Mesendoderm (in vitro differentiated cells): ENCODE measurements around the gene DAGLA.

Experiments used
- DNase-seq: peaks from one replicate; pipeline ENCODE4 v3.0.0; 2013
- H2AK5ac ChIP-seq: 2 replicates; pipeline ENCODE4 v1.6.1; 2013; ENCODE audit warnings: low read length, inconsistent platforms
- H2BK120ac ChIP-seq: 2 replicates; pipeline ENCODE4 v1.6.1; 2013; ENCODE audit warnings: low read depth, mild to moderate bottlenecking, low read length, moderate library complexity, mixed read lengths
- H2BK15ac ChIP-seq: replicated peaks from 2 replicates; pipeline ENCODE4 v1.6.1; 2013; ENCODE audit warnings: low read depth, mild to moderate bottlenecking, moderate library complexity
- H2BK5ac ChIP-seq: 2 replicates; pipeline ENCODE4 v1.6.1; 2013; ENCODE audit warnings: low read length, inconsistent platforms
- H3K18ac ChIP-seq: 2 replicates; pipeline ENCODE4 v1.6.1; 2013; ENCODE audit warnings: mild to moderate bottlenecking, low read length, mixed read lengths
- H3K23ac ChIP-seq: one replicate; pipeline ENCODE4 v1.6.1; 2013; ENCODE audit warnings: low read length
- H3K27ac ChIP-seq: 2 replicates; pipeline ENCODE4 v1.5.1; 2013; ENCODE audit warnings: low read depth, mild to moderate bottlenecking, inconsistent platforms, low read length, moderate library complexity
- H3K27me3 ChIP-seq: 2 replicates; pipeline ENCODE4 v1.6.1; 2013; ENCODE audit warnings: low read length, control low read depth, mild to moderate bottlenecking, inconsistent platforms; ENCODE audit not compliant: insufficient read depth, poor library complexity
- H3K36me3 ChIP-seq: 2 replicates; pipeline ENCODE4 v1.6.1; 2013; ENCODE audit warnings: low read length, inconsistent platforms; ENCODE audit not compliant: control insufficient read depth, insufficient read depth
- H3K4ac ChIP-seq: one replicate; pipeline ENCODE4 v1.6.1; 2013; ENCODE audit warnings: low read depth, mild to moderate bottlenecking, low read length, moderate library complexity
- H3K4me1 ChIP-seq: 2 replicates; pipeline ENCODE4 v1.6.1; 2013; ENCODE audit warnings: low read depth, low read length, inconsistent platforms; ENCODE audit not compliant: control insufficient read depth
- H3K4me2 ChIP-seq: 2 replicates; pipeline ENCODE4 v1.6.1; 2013; ENCODE audit warnings: low read length
- H3K4me3 ChIP-seq: 2 replicates; pipeline ENCODE4 v1.5.1; 2013; ENCODE audit warnings: mild to moderate bottlenecking, low read length
- H3K56ac ChIP-seq: one replicate; pipeline ENCODE4 v1.6.1; 2013; ENCODE audit warnings: low read length
- H3K79me1 ChIP-seq: 2 replicates; pipeline ENCODE4 v1.6.1; 2013; ENCODE audit warnings: low read length, inconsistent platforms
- H3K79me2 ChIP-seq: 2 replicates; pipeline ENCODE4 v1.6.1; 2013; ENCODE audit warnings: mild to moderate bottlenecking, low read length; ENCODE audit not compliant: control insufficient read depth, insufficient read depth
- H3K9ac ChIP-seq: 2 replicates; pipeline ENCODE4 v1.6.1; 2013; ENCODE audit warnings: low read length, inconsistent platforms
- H4K5ac ChIP-seq: one replicate; pipeline ENCODE4 v1.6.1; 2013; ENCODE audit warnings: low read length
- H4K8ac ChIP-seq: one replicate; pipeline ENCODE4 v1.6.1; 2013; ENCODE audit warnings: low read depth, mild to moderate bottlenecking, control low read depth, low read length, moderate library complexity
- WGBS: extraction: QIAGEN DNeasy Blood & Tissue Kit; methylation state at CpG from one replicate; pipeline ENCODE4 v1.1.7; 2013; ENCODE audit warnings: low lambda C conversion rate, missing lambda C conversion rate; ENCODE audit not compliant: insufficient coverage; ENCODE audit errors: extremely low coverage; 5-methylcytosine and 5-hydroxymethylcytosine counted together

Gene DAGLA

DNA sequence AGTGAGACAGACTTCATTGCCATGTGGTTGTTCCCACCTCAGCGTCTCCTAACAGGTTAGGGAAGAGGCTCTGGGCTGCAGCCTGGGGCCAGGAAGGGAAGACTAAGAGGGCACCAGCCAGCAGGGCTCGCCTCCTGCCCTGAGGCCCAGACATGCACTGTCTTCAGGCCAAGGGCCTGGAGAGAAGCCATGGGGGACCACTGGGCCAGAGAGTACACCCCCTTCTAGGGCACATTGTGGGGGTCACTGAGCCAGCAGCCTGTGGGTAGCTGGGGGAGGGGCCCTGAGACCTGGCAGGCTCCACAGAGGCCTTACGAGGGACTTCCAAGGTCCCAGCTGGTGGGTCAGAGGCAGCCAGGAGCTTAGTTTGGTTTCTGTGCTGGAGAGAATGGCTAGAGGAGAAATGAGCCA lies 47.2 kb downstream of the DAGLA start:
- Histone ChIP-seq H3K23ac (no peak overlapping the region), H3K4ac (no peak overlapping the region), H2BK5ac (no peak overlapping the region), H2BK120ac (no peak overlapping the region), H3K4me3 (no peak overlapping the region), H4K5ac (no peak overlapping the region), H2BK15ac (no peak overlapping the region), H3K4me2 (no peak overlapping the region), H3K27ac (no peak overlapping the region), H3K79me2 (no peaks in the 10 kb centered on the region), H3K9ac (no peak overlapping the region), H3K4me1 (no peaks in the 10 kb centered on the region), H2AK5ac (no peak overlapping the region), H3K56ac (no peak overlapping the region), H3K36me3 (peaks cover 2% of the 10 kb centered on the region), H3K79me1 (no peaks in the 10 kb centered on the region), H3K18ac (no peak overlapping the region), H3K27me3 (no peaks in the 10 kb centered on the region), H4K8ac (no peak overlapping the region)
- no peak for DNase-seq
- no CpG with 5 or more reads among the region's 3 CpGs for WGBS

DNA sequence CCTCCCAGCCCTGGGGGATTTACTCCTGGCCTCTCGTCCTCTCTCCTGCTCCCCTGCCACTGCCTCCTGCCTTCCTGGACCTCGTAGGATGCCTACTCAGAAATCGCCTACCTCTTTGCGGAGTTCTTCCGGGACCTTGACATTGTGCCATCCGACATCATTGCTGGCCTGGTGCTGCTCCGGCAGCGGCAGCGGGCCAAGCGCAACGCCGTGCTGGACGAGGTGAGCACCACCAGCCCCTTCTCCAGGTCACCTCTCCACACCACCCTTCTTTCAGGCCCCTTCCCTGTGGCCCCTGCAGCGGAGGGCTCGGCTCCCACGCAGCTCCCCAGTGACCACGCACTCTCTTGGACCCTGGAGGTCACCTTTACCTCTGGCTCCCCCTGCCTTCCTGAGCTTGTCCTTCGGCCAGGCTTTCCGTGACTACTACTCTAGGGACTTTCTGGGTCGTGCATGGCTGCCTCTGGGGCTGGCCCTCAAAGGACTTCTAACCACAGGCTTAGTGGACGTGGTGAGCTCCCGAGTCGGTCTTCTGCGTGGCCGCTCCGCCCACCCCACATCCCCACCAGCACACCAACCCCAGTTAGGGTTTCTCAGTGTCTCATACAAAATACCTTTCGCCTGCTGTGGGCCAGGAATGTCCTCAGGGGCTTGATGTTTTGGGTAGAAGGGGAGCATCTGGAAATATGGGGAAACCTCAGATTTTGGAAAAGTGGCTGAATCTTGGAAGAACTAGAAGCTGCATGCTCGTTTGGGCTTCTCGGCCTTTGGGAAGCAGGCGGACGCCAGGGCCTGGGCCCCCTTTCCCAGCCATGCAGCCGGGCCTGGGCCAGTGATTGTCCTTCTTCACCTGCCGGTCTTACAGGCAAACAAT lies 48.1 kb downstream of the DAGLA start:
- no peak overlapping the region for H3K4ac ChIP-seq
- DNase-seq: no peak
- no peaks in the 10 kb centered on the region for H3K27me3 ChIP-seq
- H3K79me1 ChIP-seq: no peaks in the 10 kb centered on the region
- no peak overlapping the region for H3K27ac ChIP-seq
- H2BK120ac ChIP-seq: no peak overlapping the region
- no peak overlapping the region for H3K9ac ChIP-seq
- H3K23ac ChIP-seq: no peak overlapping the region
- H2BK5ac ChIP-seq: no peak overlapping the region
- peaks cover 2% of the 10 kb centered on the region for H3K36me3 ChIP-seq
- no peaks in the 10 kb centered on the region for H3K4me1 ChIP-seq
- no peak overlapping the region for H4K5ac ChIP-seq
- H3K56ac ChIP-seq: no peak overlapping the region
- WGBS: no CpG with 5 or more reads among the region's 33 CpGs
- H3K79me2 ChIP-seq: no peaks in the 10 kb centered on the region
- no peak overlapping the region for H3K4me2 ChIP-seq
- H2AK5ac ChIP-seq: no peak overlapping the region
- no peak overlapping the region for H4K8ac ChIP-seq
- no peak overlapping the region for H3K18ac ChIP-seq
- H2BK15ac ChIP-seq: no peak overlapping the region
- no peak overlapping the region for H3K4me3 ChIP-seq

DNA sequence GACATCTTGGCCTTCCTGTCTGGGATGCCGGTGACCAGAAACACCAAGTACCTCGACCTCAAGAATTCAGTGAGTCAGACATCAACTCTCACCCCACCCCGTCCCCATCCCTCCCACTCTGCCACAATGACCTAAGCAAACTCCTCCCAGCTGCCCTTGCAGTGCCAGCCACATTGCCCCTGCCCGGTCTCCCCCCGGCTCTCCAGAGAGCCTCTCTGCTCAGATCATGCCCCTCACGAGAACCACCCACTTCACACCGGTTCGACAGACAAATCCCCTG lies 48.7 kb downstream of the DAGLA start:
- H3K36me3 ChIP-seq: peaks cover 2% of the 10 kb centered on the region
- H3K79me2 ChIP-seq: no peaks in the 10 kb centered on the region
- H2BK120ac ChIP-seq: no peak overlapping the region
- H3K4me2 ChIP-seq: no peak overlapping the region
- H3K18ac ChIP-seq: no peak overlapping the region
- H3K4me1 ChIP-seq: no peaks in the 10 kb centered on the region
- no peaks in the 10 kb centered on the region for H3K27me3 ChIP-seq
- no CpG with 5 or more reads among the region's 8 CpGs for WGBS
- no peak overlapping the region for H4K5ac ChIP-seq
- H3K4me3 ChIP-seq: no peak overlapping the region
- H2BK15ac ChIP-seq: no peak overlapping the region
- no peak overlapping the region for H2AK5ac ChIP-seq
- H2BK5ac ChIP-seq: no peak overlapping the region
- H3K4ac ChIP-seq: no peak overlapping the region
- H4K8ac ChIP-seq: no peak overlapping the region
- H3K79me1 ChIP-seq: no peaks in the 10 kb centered on the region
- H3K56ac ChIP-seq: no peak overlapping the region
- H3K9ac ChIP-seq: no peak overlapping the region
- H3K23ac ChIP-seq: no peak overlapping the region
- H3K27ac ChIP-seq: no peak overlapping the region
- DNase-seq: no peak

DNA sequence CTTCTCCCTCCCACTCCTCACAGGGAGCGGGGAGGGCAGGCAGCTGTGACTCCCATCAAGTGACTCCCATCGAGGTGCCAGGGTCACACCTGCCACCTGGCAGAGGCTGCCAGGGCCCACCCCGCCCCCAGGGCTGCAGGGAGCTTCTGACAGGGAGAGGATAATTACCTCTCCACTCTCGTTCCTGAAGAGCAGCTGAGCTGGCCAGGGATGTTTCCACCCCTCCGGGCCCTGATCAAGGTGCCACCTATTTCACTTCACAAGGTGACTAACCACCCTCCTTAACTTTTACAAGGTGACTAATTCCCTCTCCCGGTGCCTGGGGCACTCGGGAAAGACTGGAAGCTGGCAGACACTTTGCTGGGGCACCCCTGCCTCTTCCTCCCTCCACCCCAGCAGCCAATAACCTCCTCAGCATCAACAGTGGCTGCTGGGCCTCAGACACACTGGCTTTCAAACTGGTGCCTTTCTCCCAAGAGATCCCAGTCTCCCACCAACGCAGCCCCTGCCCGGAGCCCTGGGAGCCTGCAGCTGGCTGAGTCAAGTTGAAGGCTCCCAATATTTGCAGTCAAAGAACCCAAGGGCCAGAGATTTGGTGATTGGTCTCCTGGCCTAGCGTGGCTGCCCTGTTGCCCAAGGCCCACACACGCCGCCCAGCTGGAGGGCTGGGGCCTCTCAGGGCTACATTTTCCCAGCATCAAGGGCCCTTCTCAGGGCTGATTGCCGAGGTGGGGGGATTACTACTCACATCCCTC lies 50.2 kb downstream of the DAGLA start:
- H3K79me1 ChIP-seq: no peaks in the 10 kb centered on the region
- no peak overlapping the region for H3K56ac ChIP-seq
- no peak overlapping the region for H3K4ac ChIP-seq
- no peak overlapping the region for H3K9ac ChIP-seq
- H2BK120ac ChIP-seq: no peak overlapping the region
- WGBS: no CpG with 5 or more reads among the region's 13 CpGs
- H3K27me3 ChIP-seq: no peaks in the 10 kb centered on the region
- H3K4me2 ChIP-seq: no peak overlapping the region
- DNase-seq: no peak
- no peak overlapping the region for H3K4me3 ChIP-seq
- H2BK5ac ChIP-seq: no peak overlapping the region
- H3K18ac ChIP-seq: no peak overlapping the region
- H3K36me3 ChIP-seq: no peaks in the 10 kb centered on the region
- H2BK15ac ChIP-seq: no peak overlapping the region
- no peak overlapping the region for H3K23ac ChIP-seq
- no peaks in the 10 kb centered on the region for H3K79me2 ChIP-seq
- H4K5ac ChIP-seq: no peak overlapping the region
- H2AK5ac ChIP-seq: no peak overlapping the region
- H3K4me1 ChIP-seq: no peaks in the 10 kb centered on the region
- H4K8ac ChIP-seq: no peak overlapping the region
- H3K27ac ChIP-seq: no peak overlapping the region

DNA sequence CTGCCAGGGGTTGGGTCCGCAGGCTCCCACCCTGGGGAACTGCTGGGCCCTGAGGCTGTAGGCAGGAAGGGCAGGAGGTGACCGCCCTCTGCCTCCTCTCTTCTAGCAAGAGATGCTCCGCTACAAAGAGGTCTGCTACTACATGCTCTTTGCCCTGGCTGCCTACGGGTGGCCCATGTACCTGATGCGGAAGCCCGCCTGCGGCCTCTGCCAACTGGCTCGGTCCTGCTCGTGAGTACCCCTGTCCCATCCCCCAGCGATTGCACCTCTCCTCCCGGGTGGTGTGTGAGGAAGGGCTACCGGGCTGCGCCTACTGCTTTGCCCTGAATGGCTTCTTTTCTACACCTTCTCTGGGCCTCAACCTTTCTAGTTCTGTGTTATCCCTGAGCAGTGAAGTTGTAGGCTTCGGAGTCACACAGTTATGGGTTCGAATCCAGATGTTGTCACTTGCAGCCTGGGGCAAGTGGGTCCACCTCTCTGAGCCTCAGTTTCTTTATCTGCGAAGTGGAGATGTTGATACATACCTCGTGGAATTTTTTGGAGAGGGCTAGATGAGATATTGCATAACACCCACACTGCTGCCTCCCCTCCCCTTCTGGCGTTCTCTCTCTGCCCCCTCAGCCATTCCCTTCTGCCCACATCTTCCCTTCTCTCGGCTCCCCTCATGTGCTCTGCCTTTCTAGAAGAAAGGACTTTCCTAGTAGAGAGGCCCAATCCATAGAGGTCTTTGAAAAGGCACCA lies 51.2 kb downstream of the DAGLA start:
- Histone ChIP-seq H3K4me3 (no peak overlapping the region), H3K27ac (no peak overlapping the region), H3K79me1 (no peaks in the 10 kb centered on the region), H3K4me1 (no peaks in the 10 kb centered on the region), H3K9ac (no peak overlapping the region), H3K56ac (no peak overlapping the region), H2AK5ac (no peak overlapping the region), H2BK5ac (no peak overlapping the region), H2BK15ac (no peak overlapping the region), H3K23ac (no peak overlapping the region), H3K18ac (no peak overlapping the region), H3K36me3 (no peaks in the 10 kb centered on the region), H3K79me2 (no peaks in the 10 kb centered on the region), H3K4ac (no peak overlapping the region), H4K5ac (no peak overlapping the region), H3K4me2 (no peak overlapping the region), H2BK120ac (no peak overlapping the region), H4K8ac (no peak overlapping the region), H3K27me3 (no peaks in the 10 kb centered on the region)
- WGBS: no CpG with 5 or more reads among the region's 19 CpGs
- no peak for DNase-seq
